CD8-positive, alpha-beta memory T cell (primary cell): ENCODE data around the gene CALML4. TPM values are rescaled to one million over a fixed set of nuclear protein-coding genes. Genes with fewer than 3 reads are reported as not detected.

Source experiments
- CTCF ChIA-PET: fragments of 350-600 bp; sonication (Branson Sonifier 250); formaldehyde crosslinking; loops from one replicate; lab custom pipeline; 2021; ENCODE audit warnings: antibody characterized with exemption; lab: Charles Lee
- POLR2A ChIA-PET: fragments of 350-600 bp; sonication (Branson Sonifier 250); formaldehyde crosslinking; loops from one replicate; lab custom pipeline; 2021; ENCODE audit warnings: antibody characterized with exemption; lab: Charles Lee
- DNase-seq, 5 donors: peaks; one replicate each; pipeline versions ENCODE4 v3.0.0 to v3.0.0-alpha.2; 2020 to 2022; ENCODE audit warnings: mixed read lengths in 1 of 5
- H3K27ac ChIP-seq: one replicate; pipeline ENCODE4 v1.7.0; 2013; ENCODE audit warnings: low read depth, mild to moderate bottlenecking, low read length, moderate library complexity
- H3K27me3 ChIP-seq: 2 replicates; pipeline ENCODE4 v1.7.0; 2013; ENCODE audit warnings: low read length, mild to moderate bottlenecking; ENCODE audit not compliant: insufficient read depth, poor library complexity, severe bottlenecking
- H3K36me3 ChIP-seq: 2 replicates; pipeline ENCODE4 v1.7.0; 2013; ENCODE audit warnings: mild to moderate bottlenecking, low read length, moderate library complexity; ENCODE audit not compliant: insufficient read depth
- H3K4me1 ChIP-seq: 2 replicates; pipeline ENCODE4 v1.7.0; 2013; ENCODE audit warnings: mild to moderate bottlenecking, low read length, moderate library complexity; ENCODE audit not compliant: insufficient read depth
- H3K4me3 ChIP-seq: 2 replicates; pipeline ENCODE4 v1.7.0; 2013; ENCODE audit warnings: mild to moderate bottlenecking, low read length
- H3K9me3 ChIP-seq: 2 replicates; pipeline ENCODE4 v1.7.0; 2013; ENCODE audit warnings: mild to moderate bottlenecking, low read length
- H3K27ac Mint-ChIP-seq, 8 donors: one replicate each; pipeline ENCODE4 v1.8.0; 2020 to 2021; ENCODE audit warnings: mixed read lengths in 8 of 8, mild to moderate bottlenecking in 6 of 8, inconsistent platforms in 3 of 8, moderate library complexity in 3 of 8
- H3K27me3 Mint-ChIP-seq, 2 donors: one replicate each; pipeline ENCODE4 v1.8.0; 2020 to 2021; ENCODE audit warnings: mixed read lengths in 2 of 2, mild to moderate bottlenecking in 1 of 2, moderate library complexity in 1 of 2
- H3K36me3 Mint-ChIP-seq, 3 donors: one replicate each; pipeline ENCODE4 v1.8.0; 2020 to 2021; ENCODE audit warnings: mixed read lengths in 3 of 3, inconsistent platforms in 1 of 3, mild to moderate bottlenecking in 1 of 3
- H3K4me1 Mint-ChIP-seq, 3 donors: one replicate each; pipeline ENCODE4 v1.8.0; 2020 to 2021; ENCODE audit warnings: mixed read lengths in 3 of 3, inconsistent platforms in 1 of 3, mild to moderate bottlenecking in 1 of 3
- H3K4me3 Mint-ChIP-seq, 7 donors: one replicate each; pipeline ENCODE4 v1.8.0; 2020 to 2021; ENCODE audit warnings: mixed read lengths in 7 of 7, mild to moderate bottlenecking in 6 of 7, moderate library complexity in 4 of 7, inconsistent platforms in 2 of 7
- H3K9me3 Mint-ChIP-seq, 5 donors: one replicate each; pipeline ENCODE4 v1.8.0; 2020 to 2022; ENCODE audit warnings: mixed read lengths in 5 of 5, mild to moderate bottlenecking in 3 of 5, moderate library complexity in 2 of 5, inconsistent platforms in 1 of 5
- polyA plus RNA-seq: library from polyadenylated mRNA; unstranded; fragments of 300-500 nt; fragmentation: Illumina TruSeq; gene quantifications from one replicate; pipeline ENCODE4 v1.2.3, GENCODE V29; 2021
- total RNA-seq, 2 experiments: library from RNA; stranded (reverse); gene quantifications; one replicate each; pipeline ENCODE4 v1.2.3, GENCODE V29; 2021

Gene CALML4
- total and polyA plus RNA-seq, 3 experiments from 2014 or later, result 0.40 to 6.4 (median 4.9) TPM

- no peak overlapping the region for H3K4me3 ChIP-seq
- Mint-ChIP-seq H3K4me3 (no peak overlapping the region), H3K4me1 (peaks cover 7 to 11% (median 9%) of the 10 kb centered on the region in 3 donors), H3K36me3 (peaks cover 2 to 42% (median 14%) of the 10 kb centered on the region in 3 donors), H3K27ac (no peak overlapping the region), H3K27me3 (no peaks in the 10 kb centered on the region), H3K9me3 (no peaks in the 10 kb centered on the region)
- H3K36me3 ChIP-seq, result peaks cover 12% of the 10 kb centered on the region
- CTCF ChIA-PET, result interaction anchor here (0.6 to 1.8 kb wide), 2 partner anchors 9 to 10 kb away, joined by 3 to 7 read pairs; no protein-coding TSS in a partner anchor
- H3K27me3 ChIP-seq, result no peaks in the 10 kb centered on the region
- H3K4me1 ChIP-seq, result no peaks in the 10 kb centered on the region
- H3K27ac ChIP-seq, result no peak overlapping the region
- POLR2A ChIA-PET, result no interaction called here
- no peaks in the 10 kb centered on the region for H3K9me3 ChIP-seq
- peak in 1 of 5 donors; percentile 19 for DNase-seq
Observed at GRCh38 chr15:68154923-68155559, 50.1 kb downstream of the CALML4 start.

GRCh38 chr15:68152342-68152741 is 52.8 kb downstream of the CALML4 start:
- H3K4me3 ChIP-seq, result no peak overlapping the region
- no peaks in the 10 kb centered on the region for H3K27me3 Mint-ChIP-seq
- H3K4me1 ChIP-seq, result no peaks in the 10 kb centered on the region
- ChIA-PET CTCF (interaction anchor here (1.4 to 1.8 kb wide), 2 partner anchors 16 to 289 kb away, joined by 3 to 4 read pairs; no protein-coding TSS in a partner anchor), POLR2A (interaction anchor here (0.6 kb wide), 1 partner anchor 43 kb away, joined by 6 read pairs; no protein-coding TSS in a partner anchor)
- H3K9me3 ChIP-seq, result no peaks in the 10 kb centered on the region
- peaks cover 8% of the 10 kb centered on the region for H3K36me3 ChIP-seq
- H3K9me3 Mint-ChIP-seq, result no peaks in the 10 kb centered on the region
- peaks cover 0 to 45% (median 17%) of the 10 kb centered on the region in 3 donors for H3K36me3 Mint-ChIP-seq
- H3K4me1 Mint-ChIP-seq, result peaks cover 22 to 25% (median 22%) of the 10 kb centered on the region in 3 donors
- H3K27ac ChIP-seq, result no peak overlapping the region
- H3K4me3 Mint-ChIP-seq, result no peak overlapping the region
- no peak for DNase-seq
- H3K27ac Mint-ChIP-seq, result peak overlapping the region in 1 of 8 donors; percentile 71
- no peaks in the 10 kb centered on the region for H3K27me3 ChIP-seq

- no peaks in the 10 kb centered on the region for H3K9me3 ChIP-seq
- no peaks in the 10 kb centered on the region for H3K27me3 ChIP-seq
- Mint-ChIP-seq H3K27me3 (no peaks in the 10 kb centered on the region), H3K4me1 (peaks cover 23 to 29% (median 25%) of the 10 kb centered on the region in 3 donors), H3K4me3 (no peak overlapping the region), H3K9me3 (no peaks in the 10 kb centered on the region), H3K36me3 (peaks cover 0 to 55% (median 22%) of the 10 kb centered on the region in 3 donors), H3K27ac (no peak overlapping the region)
- peaks cover 3% of the 10 kb centered on the region for H3K36me3 ChIP-seq
- no peak overlapping the region for H3K27ac ChIP-seq
- CTCF ChIA-PET, result no interaction called here
- POLR2A ChIA-PET, result no interaction called here
- no peaks in the 10 kb centered on the region for H3K4me1 ChIP-seq
- no peak overlapping the region for H3K4me3 ChIP-seq
- DNase-seq, result no peak
Observed at GRCh38 chr15:68151277-68151676, 53.9 kb downstream of the CALML4 start.

- Histone ChIP-seq H3K36me3 (no peaks in the 10 kb centered on the region), H3K9me3 (no peaks in the 10 kb centered on the region), H3K4me3 (no peak overlapping the region), H3K27ac (no peak overlapping the region), H3K27me3 (no peaks in the 10 kb centered on the region), H3K4me1 (no peaks in the 10 kb centered on the region)
- Mint-ChIP-seq H3K27me3 (no peaks in the 10 kb centered on the region), H3K9me3 (no peaks in the 10 kb centered on the region), H3K27ac (peak overlapping the region in 3 of 8 donors; percentile 20 to 91 (median 68)), H3K4me3 (no peak overlapping the region), H3K36me3 (peaks cover 0 to 62% (median 27%) of the 10 kb centered on the region in 3 donors), H3K4me1 (peaks cover 27 to 33% (median 31%) of the 10 kb centered on the region in 3 donors)
- POLR2A ChIA-PET, result no interaction called here
- no peak for DNase-seq
- CTCF ChIA-PET, result interaction anchor here (0.7 to 1.1 kb wide), 2 partner anchors 286 to 287 kb away, joined by 3 to 4 read pairs; no protein-coding TSS in a partner anchor
Observed at GRCh38 chr15:68150187-68150586, 54.9 kb downstream of the CALML4 start.

GRCh38 chr15:68149059-68149458 is 56.1 kb downstream of the CALML4 start:
- Histone ChIP-seq H3K36me3 (no peaks in the 10 kb centered on the region), H3K9me3 (no peaks in the 10 kb centered on the region), H3K27ac (no peak overlapping the region), H3K4me1 (no peaks in the 10 kb centered on the region), H3K4me3 (no peak overlapping the region), H3K27me3 (no peaks in the 10 kb centered on the region)
- peaks cover 0 to 56% (median 24%) of the 10 kb centered on the region in 3 donors for H3K36me3 Mint-ChIP-seq
- H3K27ac Mint-ChIP-seq, result peak overlapping the region in 5 of 8 donors; percentile 4 to 69 (median 30)
- no peak overlapping the region for H3K4me3 Mint-ChIP-seq
- H3K27me3 Mint-ChIP-seq, result no peaks in the 10 kb centered on the region
- DNase-seq, result no peak
- H3K9me3 Mint-ChIP-seq, result no peaks in the 10 kb centered on the region
- ChIA-PET CTCF (interaction anchor here (1.1 kb wide), 1 partner anchor 285 kb away, joined by 4 read pairs; no protein-coding TSS in a partner anchor), POLR2A (no interaction called here)
- peaks cover 26 to 34% (median 31%) of the 10 kb centered on the region in 3 donors for H3K4me1 Mint-ChIP-seq

- peaks cover 0 to 57% (median 25%) of the 10 kb centered on the region in 3 donors for H3K36me3 Mint-ChIP-seq
- H3K27me3 ChIP-seq, result no peaks in the 10 kb centered on the region
- no peaks in the 10 kb centered on the region for H3K4me1 ChIP-seq
- ChIA-PET POLR2A (no interaction called here), CTCF (no interaction called here)
- H3K27me3 Mint-ChIP-seq, result no peaks in the 10 kb centered on the region
- no peaks in the 10 kb centered on the region for H3K9me3 ChIP-seq
- DNase-seq, result no peak
- H3K4me3 Mint-ChIP-seq, result no peak overlapping the region
- no peak overlapping the region for H3K27ac ChIP-seq
- H3K27ac Mint-ChIP-seq, result peak overlapping the region in 3 of 8 donors; percentile 14 to 72 (median 66)
- H3K9me3 Mint-ChIP-seq, result no peaks in the 10 kb centered on the region
- H3K4me1 Mint-ChIP-seq, result peaks cover 27 to 41% (median 38%) of the 10 kb centered on the region in 3 donors
- H3K4me3 ChIP-seq, result no peak overlapping the region
- no peaks in the 10 kb centered on the region for H3K36me3 ChIP-seq
Observed at GRCh38 chr15:68148039-68148438, 57.1 kb downstream of the CALML4 start.

- peaks cover 26 to 42% (median 42%) of the 10 kb centered on the region in 3 donors for H3K4me1 Mint-ChIP-seq
- H3K4me3 Mint-ChIP-seq, result no peak overlapping the region
- Histone ChIP-seq H3K4me3 (no peak overlapping the region), H3K36me3 (no peaks in the 10 kb centered on the region), H3K27me3 (no peaks in the 10 kb centered on the region), H3K4me1 (no peaks in the 10 kb centered on the region), H3K27ac (no peak overlapping the region), H3K9me3 (no peaks in the 10 kb centered on the region)
- ChIA-PET POLR2A (no interaction called here), CTCF (interaction anchor here (1.4 kb wide), 1 partner anchor 9 kb away, joined by 3 read pairs; no protein-coding TSS in a partner anchor)
- H3K27ac Mint-ChIP-seq, result peak overlapping the region in 1 of 8 donors; percentile 42
- no peaks in the 10 kb centered on the region for H3K9me3 Mint-ChIP-seq
- H3K36me3 Mint-ChIP-seq, result peaks cover 0 to 52% (median 19%) of the 10 kb centered on the region in 3 donors
- no peaks in the 10 kb centered on the region for H3K27me3 Mint-ChIP-seq
- DNase-seq, result no peak
Observed at GRCh38 chr15:68145706-68146105, 59.4 kb downstream of the CALML4 start.

GRCh38 chr15:68143785-68144184 is 61.3 kb downstream of the CALML4 start:
- H3K4me3 Mint-ChIP-seq, result no peak overlapping the region
- H3K36me3 Mint-ChIP-seq, result peaks cover 5 to 55% (median 17%) of the 10 kb centered on the region in 3 donors
- Histone ChIP-seq H3K4me1 (no peaks in the 10 kb centered on the region), H3K27me3 (no peaks in the 10 kb centered on the region), H3K27ac (no peak overlapping the region), H3K9me3 (no peaks in the 10 kb centered on the region), H3K4me3 (no peak overlapping the region), H3K36me3 (no peaks in the 10 kb centered on the region)
- peaks cover 33 to 56% (median 50%) of the 10 kb centered on the region in 3 donors for H3K4me1 Mint-ChIP-seq
- ChIA-PET POLR2A (no interaction called here), CTCF (no interaction called here)
- no peaks in the 10 kb centered on the region for H3K9me3 Mint-ChIP-seq
- no peaks in the 10 kb centered on the region for H3K27me3 Mint-ChIP-seq
- no peak for DNase-seq
- H3K27ac Mint-ChIP-seq, result no peak overlapping the region
